ENCODE data around the gene CLEC9A.
A peak's percentile ranks its signal among the peaks of the same experiment; 100 is the strongest.

Gene CLEC9A

GRCh38 chr12:10068644-10069043 lies 38.2 kb downstream of the CLEC9A start:
- no peak for DNase-seq

GRCh38 chr12:10069099-10069498 lies 38.6 kb downstream of the CLEC9A start:
- no peak for DNase-seq

- no peak for DNase-seq
Observed at GRCh38 chr12:10069976-10070375, 39.5 kb downstream of the CLEC9A start.

- no peak for DNase-seq
Observed at GRCh38 chr12:10070380-10070779, 39.9 kb downstream of the CLEC9A start.

- no peak for DNase-seq
Observed at GRCh38 chr12:10072131-10072530, 41.6 kb downstream of the CLEC9A start.

- no peak for DNase-seq
Observed at GRCh38 chr12:10073261-10073660, 42.8 kb downstream of the CLEC9A start.

- no peak for DNase-seq
Observed at GRCh38 chr12:10075451-10075850, 45.0 kb downstream of the CLEC9A start.

GRCh38 chr12:10082117-10082874 lies 51.8 kb downstream of the CLEC9A start:
- DNase-seq, result peak; percentile 17

GRCh38 chr12:10084733-10085132 lies 54.3 kb downstream of the CLEC9A start:
- no peak for DNase-seq

GRCh38 chr12:10086387-10086786 lies 55.9 kb downstream of the CLEC9A start:
- DNase-seq, result no peak

- DNase-seq, result no peak
Observed at GRCh38 chr12:10088031-10088430, 57.5 kb downstream of the CLEC9A start.

GRCh38 chr12:10088955-10089900 lies 58.7 kb downstream of the CLEC9A start:
- no peak for DNase-seq

GRCh38 chr12:10094646-10095395 lies 64.3 kb downstream of the CLEC9A start:
- no peak for DNase-seq

GRCh38 chr12:10095971-10096370 lies 65.5 kb downstream of the CLEC9A start:
- DNase-seq, result no peak

GRCh38 chr12:10097521-10097920 lies 67.0 kb downstream of the CLEC9A start:
- no peak for DNase-seq

- DNase-seq, result no peak
Observed at GRCh38 chr12:10098791-10099190, 68.3 kb downstream of the CLEC9A start, which contains the start of gene CLEC1A. Gene CLEC1A (minus strand): TSS chr12:10098985. CDS start chr12:10098922, 63 bp downstream.

GRCh38 chr12:10101042-10101579 lies 70.6 kb downstream of the CLEC9A start:
- no peak for DNase-seq

- no peak for DNase-seq
Observed at GRCh38 chr12:10101648-10102220, 71.3 kb downstream of the CLEC9A start.

GRCh38 chr12:10102322-10102721 lies 71.8 kb downstream of the CLEC9A start:
- DNase-seq, result no peak

GRCh38 chr12:10110256-10110844 lies 79.9 kb downstream of the CLEC9A start:
- DNase-seq, result no peak

- no peak for DNase-seq
Observed at GRCh38 chr12:10111451-10111850, 81.0 kb downstream of the CLEC9A start.

GRCh38 chr12:10113075-10113474 lies 82.6 kb downstream of the CLEC9A start:
- DNase-seq, result no peak
